Naive thymus-derived CD4-positive, alpha-beta T cell (primary cell): ENCODE results near the gene CRACR2B. TPM values are rescaled to one million over a fixed set of nuclear protein-coding genes. Genes with fewer than 3 reads are reported as not detected.

Experiments
- ATAC-seq: fragments of 150-1000 bp; cut with Tn5 transposase; 2 replicates; pipeline ENCODE4 v1.10.0; 2021; ENCODE audit warnings: mild to moderate bottlenecking, moderate library complexity
- CTCF ChIA-PET: fragments of 350-600 bp; sonication (Branson Sonifier 250); formaldehyde crosslinking; loops from one replicate; lab custom pipeline; 2021; ENCODE audit warnings: antibody characterized with exemption; lab: Charles Lee
- POLR2A ChIA-PET: fragments of 350-600 bp; sonication (Branson Sonifier 250); formaldehyde crosslinking; loops from one replicate; lab custom pipeline; 2021; ENCODE audit warnings: antibody characterized with exemption, inconsistent platforms; lab: Charles Lee
- DNase-seq, 9 donors: peaks; one replicate each; pipeline versions ENCODE4 v3.0.0 to v3.0.0-alpha.2; 2020 to 2022; ENCODE audit warnings: mixed read lengths in 1 of 9
- H3K27ac ChIP-seq: one replicate; pipeline ENCODE4 v1.7.0; 2013; ENCODE audit warnings: mild to moderate bottlenecking, low read depth, low read length, moderate library complexity
- H3K27me3 ChIP-seq, 2 donors: one replicate each; pipeline ENCODE4 v1.7.0; 2013; ENCODE audit warnings: low read length in 2 of 2, mild to moderate bottlenecking in 2 of 2, moderate library complexity in 2 of 2; ENCODE audit not compliant: control insufficient read depth in 2 of 2, insufficient read depth in 2 of 2
- H3K36me3 ChIP-seq, 3 experiments: 1 replicate in 2 of 3; 2 replicates in 1 of 3; pipeline ENCODE4 v1.7.0; 2013; ENCODE audit warnings: low read length in 3 of 3, mild to moderate bottlenecking in 3 of 3, moderate library complexity in 1 of 3; ENCODE audit not compliant: insufficient read depth in 3 of 3, control insufficient read depth in 2 of 3
- H3K4me1 ChIP-seq, 2 donors: one replicate each; pipeline ENCODE4 v1.7.0; 2013; ENCODE audit warnings: low read length in 2 of 2, mild to moderate bottlenecking in 2 of 2, moderate library complexity in 1 of 2; ENCODE audit not compliant: control insufficient read depth in 2 of 2, insufficient read depth in 2 of 2
- H3K4me3 ChIP-seq: 2 replicates; pipeline ENCODE4 v1.7.0; 2013; ENCODE audit warnings: mild to moderate bottlenecking, low read length
- H3K9me3 ChIP-seq, 3 experiments: 1 replicate in 2 of 3; 2 replicates in 1 of 3; pipeline ENCODE4 v1.7.0; 2013; ENCODE audit warnings: low read length in 3 of 3; ENCODE audit not compliant: control insufficient read depth in 2 of 3
- H3K27ac Mint-ChIP-seq, 9 donors: one replicate each; pipeline ENCODE4 v1.8.0; 2020 to 2022; ENCODE audit warnings: mixed read lengths in 9 of 9, mild to moderate bottlenecking in 8 of 9, moderate library complexity in 5 of 9, inconsistent platforms in 2 of 9
- H3K27me3 Mint-ChIP-seq, 5 donors: one replicate each; pipeline ENCODE4 v1.8.0; 2021 to 2022; ENCODE audit warnings: mixed read lengths in 5 of 5, mild to moderate bottlenecking in 1 of 5
- H3K36me3 Mint-ChIP-seq, 5 donors: one replicate each; pipeline ENCODE4 v1.8.0; 2020 to 2022; ENCODE audit warnings: mixed read lengths in 5 of 5, mild to moderate bottlenecking in 3 of 5, inconsistent platforms in 1 of 5
- H3K4me1 Mint-ChIP-seq, 7 donors: one replicate each; pipeline ENCODE4 v1.8.0; 2020 to 2022; ENCODE audit warnings: mixed read lengths in 7 of 7, mild to moderate bottlenecking in 3 of 7, inconsistent platforms in 1 of 7
- H3K4me3 Mint-ChIP-seq, 10 donors: one replicate each; pipeline ENCODE4 v1.8.0; 2020 to 2022; ENCODE audit warnings: mild to moderate bottlenecking in 10 of 10, mixed read lengths in 10 of 10, moderate library complexity in 6 of 10, inconsistent platforms in 2 of 10
- H3K9me3 Mint-ChIP-seq, 11 donors: one replicate each; pipeline ENCODE4 v1.8.0; 2020 to 2022; ENCODE audit warnings: mixed read lengths in 11 of 11, mild to moderate bottlenecking in 4 of 11, inconsistent platforms in 1 of 11, moderate library complexity in 1 of 11
- intact Hi-C, 2 donors: fragments of 100-400 bp; cut with micrococcal nuclease; formaldehyde crosslinking; loops; one replicate each; pipeline ENCODE4 v1.15.1; 2023
- polyA plus RNA-seq, 2 donors: library from polyadenylated mRNA; unstranded; fragments of 300-500 nt; fragmentation: Illumina TruSeq; gene quantifications; one replicate each; pipeline ENCODE4 v1.2.3, GENCODE V29; 2021
- total RNA-seq, 6 experiments: library from RNA in 5 of 6; stranded (reverse) in 5 of 6; gene quantifications; 1 replicate in 5 of 6; 2 replicates in 1 of 6; pipeline ENCODE4 v1.2.3 and lab custom pipeline; 2021 to 2026

Gene CRACR2B
- total and polyA plus RNA-seq, 7 experiments from 2014 or later: 0.62 to 3.9 (median 2.0) TPM; not detected in 3

DNA sequence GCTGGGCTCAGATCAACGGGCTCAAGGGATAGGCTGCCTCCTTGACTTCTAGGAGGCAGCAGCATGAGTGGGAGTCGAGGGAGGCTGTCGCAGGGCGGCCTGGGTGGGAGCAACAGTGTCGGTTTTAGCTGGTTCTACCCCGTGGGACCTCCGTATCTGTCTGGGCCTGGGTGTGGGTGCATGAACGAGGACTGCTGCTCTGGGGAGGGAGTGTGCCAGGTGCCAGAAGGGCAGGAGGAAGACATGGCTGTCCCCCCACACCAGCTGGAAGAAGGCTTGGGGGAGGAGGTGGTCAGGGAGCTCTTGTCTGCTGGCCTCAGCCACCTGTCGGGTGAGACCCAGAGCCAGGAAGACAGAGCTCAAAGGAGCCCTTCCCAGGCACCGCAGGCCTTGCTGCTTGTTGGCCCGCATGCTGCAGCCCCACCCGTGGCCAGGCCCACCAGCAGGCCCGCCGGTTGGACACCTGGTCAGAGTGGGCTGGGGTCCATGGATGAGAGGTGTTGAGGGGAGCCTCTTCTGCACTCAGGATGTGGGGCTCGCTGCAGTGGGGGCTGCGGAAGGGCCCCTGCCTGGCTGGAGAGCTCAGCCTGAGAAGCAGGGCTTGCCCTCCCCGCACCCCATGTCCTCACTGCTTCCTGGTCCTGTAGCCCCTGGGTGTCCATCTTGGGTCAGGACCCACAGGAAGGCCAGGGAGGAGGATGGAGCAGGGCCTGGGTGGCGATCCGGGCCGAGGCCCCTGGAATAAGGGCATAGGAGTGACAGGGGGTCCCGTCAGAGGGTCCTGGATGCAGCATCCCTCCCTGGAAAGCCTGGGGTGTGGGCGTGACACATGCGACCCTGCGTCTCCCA, 41.3 kb upstream of the CRACR2B start:
- peak in 1 of 9 donors; percentile 8 for DNase-seq
- Histone ChIP-seq H3K4me3 (no peak overlapping the region), H3K27me3 (no peaks in the 10 kb centered on the region), H3K4me1 (no peaks in the 10 kb centered on the region), H3K27ac (no peak overlapping the region), H3K9me3 (no peaks in the 10 kb centered on the region), H3K36me3 (peaks cover 0 to 9% (median 0%) of the 10 kb centered on the region in 3 experiments)
- H3K27me3 Mint-ChIP-seq: no peaks in the 10 kb centered on the region
- intact Hi-C loops: no loop called here
- ATAC-seq: no peak
- no peak overlapping the region for H3K4me3 Mint-ChIP-seq
- CTCF ChIA-PET: no interaction called here
- peaks cover 0 to 5% (median 0%) of the 10 kb centered on the region in 5 donors for H3K36me3 Mint-ChIP-seq
- no peaks in the 10 kb centered on the region for H3K9me3 Mint-ChIP-seq
- POLR2A ChIA-PET: interaction anchor here (1.8 kb wide), 1 partner anchor 10 kb away, joined by 7 read pairs; no protein-coding TSS in a partner anchor
- H3K27ac Mint-ChIP-seq: no peak overlapping the region
- H3K4me1 Mint-ChIP-seq: peaks cover 0 to 14% (median 2%) of the 10 kb centered on the region in 7 donors

DNA sequence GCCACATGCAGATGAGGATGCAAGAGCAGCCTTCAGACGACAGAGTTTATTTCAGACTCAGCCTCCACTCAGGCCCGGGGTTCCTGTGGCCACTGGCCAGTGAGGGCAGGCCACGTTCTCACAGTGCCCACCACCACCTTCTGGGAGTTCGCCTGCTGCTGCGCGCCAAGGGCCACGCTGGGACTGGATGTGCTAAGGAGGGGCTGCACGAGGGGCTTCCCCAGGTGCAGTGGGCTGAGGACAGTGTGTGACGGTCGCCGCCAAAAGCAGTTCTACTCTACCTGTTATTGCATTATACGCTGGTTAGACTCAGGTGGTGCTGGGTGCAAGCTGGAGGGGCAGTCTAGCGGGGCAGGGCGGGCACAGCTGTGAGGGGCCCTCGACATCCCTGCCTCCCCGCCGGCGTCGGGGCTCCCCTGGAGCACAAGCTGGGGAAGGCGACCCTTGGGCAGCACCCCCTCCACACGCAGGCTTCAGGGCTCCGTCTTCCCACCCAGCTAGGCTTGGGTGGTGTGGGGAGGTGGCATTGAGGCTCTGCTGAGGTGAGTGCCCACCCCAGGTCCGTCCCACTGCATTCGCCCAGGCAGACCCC, 40.5 kb upstream of the CRACR2B start:
- peaks cover 0 to 16% (median 0%) of the 10 kb centered on the region in 3 experiments for H3K36me3 ChIP-seq
- H3K9me3 ChIP-seq: no peaks in the 10 kb centered on the region
- H3K27ac Mint-ChIP-seq: no peak overlapping the region
- H3K4me1 Mint-ChIP-seq: peaks cover 0 to 12% (median 2%) of the 10 kb centered on the region in 7 donors
- no peaks in the 10 kb centered on the region for H3K27me3 Mint-ChIP-seq
- ChIA-PET CTCF (no interaction called here), POLR2A (no interaction called here)
- H3K36me3 Mint-ChIP-seq: peaks cover 0 to 5% (median 0%) of the 10 kb centered on the region in 5 donors
- H3K9me3 Mint-ChIP-seq: no peaks in the 10 kb centered on the region
- H3K27ac ChIP-seq: no peak overlapping the region
- ATAC-seq: no peak
- peak in 1 of 9 donors; percentile 7 for DNase-seq
- no peak overlapping the region for H3K4me3 Mint-ChIP-seq
- no peak overlapping the region for H3K4me3 ChIP-seq
- no peaks in the 10 kb centered on the region for H3K4me1 ChIP-seq
- no peaks in the 10 kb centered on the region for H3K27me3 ChIP-seq
- intact Hi-C loops: no loop called here

DNA sequence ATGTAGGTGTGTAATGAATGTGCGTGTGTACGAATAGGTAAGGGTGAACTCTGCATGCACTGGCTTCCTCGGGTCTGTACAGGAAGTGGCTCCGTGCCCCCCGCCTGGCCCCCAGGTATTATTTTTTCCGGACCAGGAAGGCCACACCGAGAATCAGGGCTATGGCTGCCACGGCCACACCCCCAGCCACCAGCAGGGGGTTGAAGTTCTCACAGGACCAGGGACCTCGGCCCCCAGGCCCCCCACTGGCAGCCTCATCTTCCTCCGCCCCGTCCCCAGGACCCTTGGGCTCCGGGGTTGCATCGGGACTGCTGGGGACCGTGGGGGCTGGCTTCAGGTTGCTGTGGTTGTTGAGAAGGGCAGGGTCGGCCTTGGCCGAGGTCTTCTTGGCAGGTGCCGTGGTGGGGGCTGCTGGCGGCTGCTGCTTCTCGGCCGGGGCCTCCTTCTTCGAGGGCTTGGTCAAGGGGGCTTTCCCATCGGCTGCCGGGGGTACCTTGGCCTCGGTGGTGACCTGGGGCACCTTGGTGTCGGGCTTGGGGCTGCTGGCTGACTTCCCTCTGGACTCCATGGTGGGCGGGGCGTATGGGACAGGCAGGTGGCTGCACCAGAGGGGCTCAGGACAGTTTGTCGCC, 39.6 kb upstream of the CRACR2B start:
- H3K27ac Mint-ChIP-seq: no peak overlapping the region
- Histone ChIP-seq H3K9me3 (no peaks in the 10 kb centered on the region), H3K27ac (no peak overlapping the region), H3K4me1 (no peaks in the 10 kb centered on the region), H3K4me3 (no peak overlapping the region), H3K36me3 (peaks cover 0 to 26% (median 0%) of the 10 kb centered on the region in 3 experiments), H3K27me3 (no peaks in the 10 kb centered on the region)
- no peaks in the 10 kb centered on the region for H3K27me3 Mint-ChIP-seq
- ATAC-seq (no peak), DNase-seq (peak in 1 of 9 donors; percentile 8)
- ChIA-PET POLR2A (no interaction called here), CTCF (no interaction called here)
- intact Hi-C loops: no loop called here
- H3K9me3 Mint-ChIP-seq: no peaks in the 10 kb centered on the region
- H3K4me3 Mint-ChIP-seq: peak overlapping the region in 1 of 10 donors; percentile 25
- H3K36me3 Mint-ChIP-seq: peaks cover 0 to 5% (median 0%) of the 10 kb centered on the region in 5 donors
- peaks cover 0 to 12% (median 2%) of the 10 kb centered on the region in 7 donors for H3K4me1 Mint-ChIP-seq

DNA sequence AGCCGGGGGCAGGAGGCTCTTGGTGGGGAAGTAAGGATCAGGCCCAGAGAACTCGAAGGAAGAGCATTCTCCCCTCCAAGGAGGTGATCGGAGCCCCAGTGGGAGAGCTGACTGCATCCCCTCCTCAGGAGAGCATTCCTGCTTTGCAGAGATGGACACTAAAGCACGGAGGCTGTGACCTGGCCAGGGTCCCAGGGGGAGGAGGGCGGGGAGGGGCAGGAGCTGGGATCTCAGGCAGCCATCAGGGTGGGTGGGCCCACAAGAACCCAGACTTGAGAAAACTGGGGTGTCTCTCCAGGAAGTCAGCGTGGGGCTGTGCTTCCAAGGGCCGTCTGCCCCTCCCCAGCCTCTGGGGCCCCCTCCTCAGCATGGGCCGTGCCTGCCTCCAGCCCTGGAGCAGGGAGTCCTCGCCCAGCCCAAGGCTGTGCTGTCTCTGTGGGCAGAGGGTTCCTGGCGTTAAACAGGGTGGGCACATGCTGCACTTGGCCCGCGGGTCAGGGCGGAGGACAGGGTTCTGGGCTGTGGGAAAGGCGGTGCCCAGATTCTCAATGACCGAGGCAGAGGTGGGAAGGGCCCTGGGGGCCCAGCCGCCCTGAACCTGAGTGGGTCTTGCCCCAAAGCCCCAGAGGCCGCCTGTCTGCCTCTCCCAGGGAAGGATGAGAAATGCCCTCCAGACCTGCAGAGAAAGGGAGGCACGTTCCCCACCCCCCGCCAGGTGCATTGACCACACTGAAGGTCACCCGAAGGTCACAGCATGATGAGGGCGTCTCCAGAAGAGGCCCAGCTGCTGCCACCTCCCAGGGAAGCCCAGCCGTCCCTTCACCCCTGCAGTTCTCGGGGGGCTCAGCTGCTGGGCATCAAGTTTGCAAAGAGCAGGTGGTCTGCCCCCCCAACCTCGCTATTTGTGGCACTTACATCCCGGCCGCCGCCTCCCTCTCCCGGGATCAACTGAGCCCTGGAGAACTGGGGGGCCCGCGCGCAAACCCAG, 38.5 kb upstream of the CRACR2B start:
- intact Hi-C loops: no loop called here
- CTCF ChIA-PET: no interaction called here
- H3K4me3 ChIP-seq: no peak overlapping the region
- no peaks in the 10 kb centered on the region for H3K9me3 Mint-ChIP-seq
- no peaks in the 10 kb centered on the region for H3K9me3 ChIP-seq
- POLR2A ChIA-PET: no interaction called here
- H3K4me3 Mint-ChIP-seq: peak overlapping the region in 1 of 10 donors; percentile 48
- no peak for ATAC-seq
- peak in 1 of 9 donors; percentile 7 for DNase-seq
- H3K27me3 ChIP-seq: no peaks in the 10 kb centered on the region
- no peak overlapping the region for H3K27ac ChIP-seq
- H3K4me1 ChIP-seq: no peaks in the 10 kb centered on the region
- H3K36me3 ChIP-seq: peaks cover 0 to 33% (median 0%) of the 10 kb centered on the region in 3 experiments
- H3K27ac Mint-ChIP-seq: peak overlapping the region in 1 of 9 donors; percentile 58
- peaks cover 0 to 6% (median 0%) of the 10 kb centered on the region in 7 donors for H3K4me1 Mint-ChIP-seq
- H3K27me3 Mint-ChIP-seq: no peaks in the 10 kb centered on the region
- peaks cover 0 to 8% (median 0%) of the 10 kb centered on the region in 5 donors for H3K36me3 Mint-ChIP-seq

GRCh38 chr11:789943-790342, 37.8 kb upstream of the CRACR2B start, which contains the start of gene CEND1:
Gene CEND1, minus strand, starts transcription at chr11:790090. Its CDS starts 1,514 bp downstream, at chr11:788576.
- H3K27me3 Mint-ChIP-seq: no peaks in the 10 kb centered on the region
- peaks cover 0 to 8% (median 0%) of the 10 kb centered on the region in 5 donors for H3K36me3 Mint-ChIP-seq
- POLR2A ChIA-PET: interaction anchor here (1.4 kb wide), 1 partner anchor 12 kb away, joined by 5 read pairs; no protein-coding TSS in a partner anchor
- peaks cover 0 to 6% (median 0%) of the 10 kb centered on the region in 7 donors for H3K4me1 Mint-ChIP-seq
- no peak within 1 kb of the TSS for H3K27ac ChIP-seq
- H3K27me3 ChIP-seq: no peaks in the 10 kb centered on the region
- no peaks in the 10 kb centered on the region for H3K4me1 ChIP-seq
- H3K27ac Mint-ChIP-seq: peak within 1 kb of the TSS in 1 of 9 donors; percentile 58
- peak within 1 kb of the TSS in 2 of 10 donors; percentile 48 to 49 for H3K4me3 Mint-ChIP-seq
- H3K4me3 ChIP-seq: no peak within 1 kb of the TSS
- ATAC-seq (peak; percentile 60), DNase-seq (peak in 1 of 9 donors; percentile 68)
- CTCF ChIA-PET: no interaction called here
- H3K9me3 Mint-ChIP-seq: no peaks in the 10 kb centered on the region
- peaks cover 0 to 36% (median 0%) of the 10 kb centered on the region in 3 experiments for H3K36me3 ChIP-seq
- H3K9me3 ChIP-seq: no peaks in the 10 kb centered on the region
- intact Hi-C loops: loop anchor here (1.0 to 10.0 kb wide), 3 partner anchors 13 to 375 kb away; partner anchors contain the start of genes GATD1 (in 1 of the 2), LMNTD2 (in 1 of the 2), RASSF7 (in 1 of the 2) and SIGIRR (in 1 of the 2)
